Loucy (cell line): ENCODE measurements around the gene KHK.

Source experiments
- H2AFZ ChIP-seq: fragments of 200-600 bp; sonication (generic); 2 replicates; pipeline ENCODE4 v1.6.0; 2016; ENCODE audit warnings: antibody characterized with exemption, mild to moderate bottlenecking, low read length, moderate library complexity
- H3F3A ChIP-seq: fragments of 200-600 bp; 2 replicates; pipeline ENCODE4 v1.6.0; 2016; ENCODE audit warnings: antibody characterized with exemption, low read depth, mild to moderate bottlenecking
- H3K27me3 ChIP-seq: fragments of 200-600 bp; sonication (generic); 2 replicates; pipeline ENCODE4 v1.6.1; 2014; ENCODE audit warnings: low read length, mild to moderate bottlenecking; ENCODE audit not compliant: insufficient read depth, poor library complexity, severe bottlenecking
- H3K36me3 ChIP-seq: fragments of 200-600 bp; sonication (generic); 2 replicates; pipeline ENCODE4 v1.6.1; 2016; ENCODE audit warnings: low read length; ENCODE audit not compliant: insufficient read depth
- H3K4me1 ChIP-seq: fragments of 200-600 bp; sonication (generic); 2 replicates; pipeline ENCODE4 v1.5.1; 2014; ENCODE audit warnings: low read length, mild to moderate bottlenecking; ENCODE audit not compliant: insufficient read depth, poor library complexity, severe bottlenecking
- H3K4me2 ChIP-seq: fragments of 200-600 bp; sonication (generic); 2 replicates; pipeline ENCODE4 v1.6.0; 2014; ENCODE audit warnings: antibody characterized with exemption, low read length, low read depth, mild to moderate bottlenecking; ENCODE audit not compliant: poor library complexity, severe bottlenecking
- H3K4me3 ChIP-seq: fragments of 200-600 bp; sonication (generic); 2 replicates; pipeline ENCODE4 v1.5.1; 2014; ENCODE audit warnings: low read length, mild to moderate bottlenecking, mixed read lengths; ENCODE audit not compliant: poor library complexity, severe bottlenecking
- H3K79me2 ChIP-seq: fragments of 200-600 bp; sonication (generic); 2 replicates; pipeline ENCODE4 v1.6.1; 2014; ENCODE audit warnings: low read length; ENCODE audit not compliant: insufficient read depth
- H3K9ac ChIP-seq: fragments of 200-600 bp; sonication (generic); 2 replicates; pipeline ENCODE4 v1.6.0; 2014; ENCODE audit warnings: mild to moderate bottlenecking, low read depth, low read length, moderate library complexity; ENCODE audit not compliant: poor library complexity, severe bottlenecking
- H3K9me2 ChIP-seq: fragments of 200-600 bp; sonication (generic); replicated peaks from 2 replicates; pipeline ENCODE4 v1.6.1; 2016; ENCODE audit warnings: low read depth, low read length, mixed read lengths
- H3K9me3 ChIP-seq: fragments of 200-600 bp; sonication (generic); 2 replicates; pipeline ENCODE4 v1.6.1; 2014; ENCODE audit warnings: mild to moderate bottlenecking, antibody characterized with exemption, low read length, low read depth; ENCODE audit not compliant: insufficient read depth
- H4K20me1 ChIP-seq: fragments of 200-600 bp; sonication (generic); 2 replicates; pipeline ENCODE4 v1.6.0; 2014; ENCODE audit warnings: antibody characterized with exemption, low read length, mild to moderate bottlenecking; ENCODE audit not compliant: insufficient read depth, poor library complexity, severe bottlenecking
- CTCF ChIP-seq: fragments of 200-600 bp; sonication (generic); conservative IDR thresholded peaks from 2 replicates; pipeline ENCODE4 v1.5.1; 2014; ENCODE audit warnings: mild to moderate bottlenecking, antibody characterized with exemption, low read length
- EZH2phosphoT487 ChIP-seq: fragments of 200-600 bp; IDR thresholded peaks from 2 replicates; pipeline ENCODE4 v1.6.1; 2018; ENCODE audit warnings: antibody characterized with exemption, mild to moderate bottlenecking, moderate library complexity, borderline replicate concordance

KHK gene

GRCh38 chr2:27049422-27050280, 36.9 kb upstream of the KHK start:
- Histone ChIP-seq H3K4me3 (peak overlapping the region; percentile 94), H3K27me3 (no peaks in the 10 kb centered on the region), H3K9me3 (no peaks in the 10 kb centered on the region), H2AFZ (peak overlapping the region; percentile 92), H3K4me1 (peaks cover 25% of the 10 kb centered on the region), H3K9me2 (no peaks in the 10 kb centered on the region), H3K79me2 (peaks cover 18% of the 10 kb centered on the region), H4K20me1 (no peaks in the 10 kb centered on the region), H3F3A (peaks cover 3% of the 10 kb centered on the region; the same call in 1 of the 2 replicates), H3K4me2 (peak overlapping the region; percentile 83), H3K36me3 (peaks cover 10% of the 10 kb centered on the region; the same call in 1 of the 2 replicates), H3K9ac (peak overlapping the region; percentile 88)
- TF ChIP-seq EZH2phosphoT487 (no peak), CTCF (no peak)

- Histone ChIP-seq H4K20me1 (no peaks in the 10 kb centered on the region), H3K9me3 (no peaks in the 10 kb centered on the region), H2AFZ (peak overlapping the region; percentile 92)
Observed at GRCh38 chr2:27050281-27050995, 36.1 kb upstream of the KHK start.

More at GRCh38 chr2:27050281-27050995, 36.1 kb upstream of the KHK start:
- Histone ChIP-seq H3K79me2 (peaks cover 18% of the 10 kb centered on the region), H3K4me3 (peak overlapping the region; percentile 94), H3K4me2 (peak overlapping the region; percentile 83), H3K9me2 (no peaks in the 10 kb centered on the region), H3K9ac (peak overlapping the region; percentile 88), H3K27me3 (no peaks in the 10 kb centered on the region), H3K4me1 (peaks cover 25% of the 10 kb centered on the region), H3F3A (peaks cover 3% of the 10 kb centered on the region; the same call in 1 of the 2 replicates), H3K36me3 (peaks cover 18% of the 10 kb centered on the region; the same call in 1 of the 2 replicates)
- TF ChIP-seq EZH2phosphoT487 (no peak), CTCF (peak; percentile 33)
